Measurements from ENCODE around the gene BMP15. TPM values are rescaled to one million over a fixed set of nuclear protein-coding genes. Genes with fewer than 3 reads are reported as not detected.

BMP15 gene
- total RNA-seq, 2 donors from 2014 or later = not detected

DNA sequence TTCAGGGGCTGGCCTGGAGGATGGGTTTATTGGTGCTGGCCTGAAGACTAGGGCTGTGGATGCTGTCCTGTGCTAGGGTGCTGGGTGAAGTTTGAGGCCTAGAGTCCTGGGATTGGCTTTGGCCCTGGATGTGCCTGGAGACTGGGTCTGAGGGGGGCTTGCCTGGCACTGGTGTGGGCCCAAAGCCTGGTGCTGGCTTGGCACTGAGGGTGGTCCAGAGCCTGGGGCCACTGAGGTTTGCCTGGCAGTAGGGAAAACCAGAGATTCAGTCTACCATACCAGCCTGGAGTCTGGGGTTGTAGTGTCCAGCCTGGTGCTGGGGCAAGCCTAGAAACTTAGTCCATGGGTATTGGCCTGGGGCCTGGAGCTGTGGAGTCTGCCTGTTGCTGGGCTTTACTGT, 16.6 kb downstream of the BMP15 start:
- no peak overlapping the region for H3K27ac Mint-ChIP-seq
- H3K4me3 ChIP-seq (ENCODE audit: low read length) = no peak overlapping the region
- H3K9me3 ChIP-seq (ENCODE audit: control insufficient read depth, low read length) = no peaks in the 10 kb centered on the region
- DNase-seq = no peak
- H3K36me3 ChIP-seq (ENCODE audit: control insufficient read depth, insufficient read depth, low read length) = no peaks in the 10 kb centered on the region
- no peaks in the 10 kb centered on the region for H3K27me3 Mint-ChIP-seq (ENCODE audit: insufficient read depth)
- H3K4me1 Mint-ChIP-seq = no peaks in the 10 kb centered on the region
- H3K27me3 ChIP-seq (ENCODE audit: control insufficient read depth, insufficient read depth, low read length, poor library complexity, severe bottlenecking) = no peaks in the 10 kb centered on the region
- H3K4me1 ChIP-seq (ENCODE audit: control insufficient read depth, insufficient read depth, low read length) = no peaks in the 10 kb centered on the region
- TF ChIP-seq, protein P1, sequence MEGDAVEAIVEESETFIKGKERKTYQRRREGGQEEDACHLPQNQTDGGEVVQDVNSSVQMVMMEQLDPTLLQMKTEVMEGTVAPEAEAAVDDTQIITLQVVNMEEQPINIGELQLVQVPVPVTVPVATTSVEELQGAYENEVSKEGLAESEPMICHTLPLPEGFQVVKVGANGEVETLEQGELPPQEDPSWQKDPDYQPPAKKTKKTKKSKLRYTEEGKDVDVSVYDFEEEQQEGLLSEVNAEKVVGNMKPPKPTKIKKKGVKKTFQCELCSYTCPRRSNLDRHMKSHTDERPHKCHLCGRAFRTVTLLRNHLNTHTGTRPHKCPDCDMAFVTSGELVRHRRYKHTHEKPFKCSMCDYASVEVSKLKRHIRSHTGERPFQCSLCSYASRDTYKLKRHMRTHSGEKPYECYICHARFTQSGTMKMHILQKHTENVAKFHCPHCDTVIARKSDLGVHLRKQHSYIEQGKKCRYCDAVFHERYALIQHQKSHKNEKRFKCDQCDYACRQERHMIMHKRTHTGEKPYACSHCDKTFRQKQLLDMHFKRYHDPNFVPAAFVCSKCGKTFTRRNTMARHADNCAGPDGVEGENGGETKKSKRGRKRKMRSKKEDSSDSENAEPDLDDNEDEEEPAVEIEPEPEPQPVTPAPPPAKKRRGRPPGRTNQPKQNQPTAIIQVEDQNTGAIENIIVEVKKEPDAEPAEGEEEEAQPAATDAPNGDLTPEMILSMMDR (conservative IDR thresholded peaks at IDR 0.05) = no peak
- no peak overlapping the region for H3K27ac ChIP-seq (ENCODE audit: low read depth, low read length)
- H3K9ac ChIP-seq (ENCODE audit: extremely low read depth, low read length, poor library complexity, severe bottlenecking) = no peak overlapping the region
- H3K36me3 Mint-ChIP-seq (ENCODE audit: low read depth) = no peaks in the 10 kb centered on the region
- no peak overlapping the region for H3K4me3 Mint-ChIP-seq
- peaks cover 28% of the 10 kb centered on the region for H3K9me3 Mint-ChIP-seq

DNA sequence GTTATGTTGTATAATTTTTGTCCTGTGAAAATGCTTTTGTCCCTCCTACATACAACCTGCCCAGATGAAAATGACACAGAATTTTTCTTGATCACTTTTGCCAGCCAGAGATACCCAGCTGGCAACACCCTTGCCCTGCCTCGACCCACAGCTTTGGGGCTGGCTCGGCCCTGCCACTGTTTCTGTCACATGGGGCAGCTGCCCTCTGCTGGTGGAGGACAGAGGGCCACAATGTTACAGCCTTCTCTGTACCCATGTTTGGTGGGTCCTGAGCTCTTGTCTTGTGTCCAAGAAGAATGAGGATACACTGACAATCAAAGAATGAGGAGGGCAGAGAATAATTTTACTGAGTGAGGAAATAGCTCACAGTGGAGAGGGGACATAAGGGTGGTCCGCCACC, 31.1 kb downstream of the BMP15 start:
- Mint-ChIP-seq H3K4me3 (no peak overlapping the region), H3K36me3 (ENCODE audit: low read depth) (no peaks in the 10 kb centered on the region), H3K27me3 (ENCODE audit: insufficient read depth) (no peaks in the 10 kb centered on the region), H3K27ac (no peak overlapping the region), H3K4me1 (no peaks in the 10 kb centered on the region), H3K9me3 (peaks cover 41% of the 10 kb centered on the region)
- no peaks in the 10 kb centered on the region for H3K27me3 ChIP-seq (ENCODE audit: control insufficient read depth, insufficient read depth, low read length, poor library complexity, severe bottlenecking)
- TF ChIP-seq, protein P1 (conservative IDR thresholded peaks at IDR 0.05) = peak; percentile 62
- H3K27ac ChIP-seq (ENCODE audit: low read depth, low read length) = no peak overlapping the region
- H3K9me3 ChIP-seq (ENCODE audit: control insufficient read depth, low read length) = no peaks in the 10 kb centered on the region
- WGBS, 2 experiments (ENCODE audit: insufficient coverage in 1 of 2, insufficient read length in 1 of 2) = 92 to 93% methylated on average over 2 to 3 of the region's 3 CpGs
- peak; percentile 69 for DNase-seq
- H3K36me3 ChIP-seq (ENCODE audit: control insufficient read depth, insufficient read depth, low read length) = no peaks in the 10 kb centered on the region
- no peaks in the 10 kb centered on the region for H3K4me1 ChIP-seq (ENCODE audit: control insufficient read depth, insufficient read depth, low read length)
- no peak overlapping the region for H3K9ac ChIP-seq (ENCODE audit: extremely low read depth, low read length, poor library complexity, severe bottlenecking)
- no peak overlapping the region for H3K4me3 ChIP-seq (ENCODE audit: low read length)

DNA sequence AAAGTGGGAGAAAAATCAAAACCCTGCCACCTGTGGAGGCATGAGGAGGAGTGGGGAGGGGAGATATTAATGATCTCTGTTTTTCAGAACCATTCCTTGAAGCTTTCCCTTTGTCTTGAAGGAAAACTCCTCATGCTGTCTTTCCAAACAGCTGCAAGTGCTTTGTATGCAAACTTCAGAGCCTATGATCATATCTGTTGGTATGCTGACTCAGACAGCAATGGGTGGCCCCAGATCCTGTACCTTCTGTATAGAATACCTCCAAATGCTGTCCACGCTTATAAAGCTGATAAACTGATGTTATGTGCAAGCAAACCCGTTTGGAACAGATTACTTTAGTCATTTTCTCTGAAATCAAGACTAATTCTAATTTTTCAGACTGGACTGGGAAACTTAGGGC, 31.9 kb downstream of the BMP15 start:
- H3K27ac Mint-ChIP-seq = no peak overlapping the region
- H3K4me1 Mint-ChIP-seq = no peaks in the 10 kb centered on the region
- no peak for DNase-seq
- Histone ChIP-seq H3K27ac (ENCODE audit: low read depth, low read length) (no peak overlapping the region), H3K27me3 (ENCODE audit: control insufficient read depth, insufficient read depth, low read length, poor library complexity, severe bottlenecking) (no peaks in the 10 kb centered on the region), H3K4me1 (ENCODE audit: control insufficient read depth, insufficient read depth, low read length) (no peaks in the 10 kb centered on the region), H3K9ac (ENCODE audit: extremely low read depth, low read length, poor library complexity, severe bottlenecking) (no peak overlapping the region), H3K9me3 (ENCODE audit: control insufficient read depth, low read length) (no peaks in the 10 kb centered on the region), H3K36me3 (ENCODE audit: control insufficient read depth, insufficient read depth, low read length) (no peaks in the 10 kb centered on the region), H3K4me3 (ENCODE audit: low read length) (no peak overlapping the region)
- WGBS, 2 experiments (ENCODE audit: insufficient coverage in 1 of 2, insufficient read length in 1 of 2) = 88% methylated on average over 2 of the region's 2 CpGs; no CpG with 5 or more reads in 1 of the 2 experiments
- TF ChIP-seq, protein P1 (conservative IDR thresholded peaks at IDR 0.05) = no peak
- H3K9me3 Mint-ChIP-seq = peaks cover 39% of the 10 kb centered on the region
- H3K4me3 Mint-ChIP-seq = no peak overlapping the region
- no peaks in the 10 kb centered on the region for H3K27me3 Mint-ChIP-seq (ENCODE audit: insufficient read depth)
- no peaks in the 10 kb centered on the region for H3K36me3 Mint-ChIP-seq (ENCODE audit: low read depth)
